Omental fat pad (tissue), 4 donors: ENCODE results near the gene PGBD5. TPM values are rescaled to one million over a fixed set of nuclear protein-coding genes. Genes with fewer than 3 reads are reported as not detected.

Source experiments
- ATAC-seq: fragments of 150-250 bp; one replicate; pipeline ENCODE4 v1.9.1; 2016; ENCODE audit warnings: mild to moderate bottlenecking, moderate library complexity; ENCODE audit not compliant: low FRiP score
- DNase-seq: peaks from one replicate; pipeline ENCODE4 v3.0.0-alpha.2; 2019; ENCODE audit warnings: low spot score
- CTCF ChIP-seq, 3 donors: fragments of 450-650 bp; IDR thresholded peaks; one replicate each; pipeline ENCODE4 v1.5.1; 2016 to 2017; ENCODE audit warnings: antibody characterized with exemption in 3 of 3, mild to moderate bottlenecking in 3 of 3, moderate library complexity in 2 of 3
- total RNA-seq, 4 donors: library from RNA; depleted of rRNA; stranded (reverse); fragments of >200 nt; gene quantifications; one replicate each; pipeline ENCODE4 v1.1.0, GENCODE V29; 2016

PGBD5 gene
- total RNA-seq, 4 donors from 2014 or later = 0.37 to 1.4 (median 0.60) TPM; not detected in 1

GRCh38 chr1:230459465-230459864 lies 33.3 kb upstream of the PGBD5 start:
- ATAC-seq (no peak), DNase-seq (no peak)
- TF ChIP-seq CTCF (IDR thresholded peaks at IDR 0.05) = no peak

GRCh38 chr1:230458509-230458908 lies 32.4 kb upstream of the PGBD5 start:
- DNase-seq = no peak
- ATAC-seq = no peak
- no peak for TF ChIP-seq CTCF (IDR thresholded peaks at IDR 0.05)

- no peak for DNase-seq
- ATAC-seq = no peak
- no peak for TF ChIP-seq CTCF (IDR thresholded peaks at IDR 0.05)
Observed at GRCh38 chr1:230456478-230456877, 30.3 kb upstream of the PGBD5 start.

DNA sequence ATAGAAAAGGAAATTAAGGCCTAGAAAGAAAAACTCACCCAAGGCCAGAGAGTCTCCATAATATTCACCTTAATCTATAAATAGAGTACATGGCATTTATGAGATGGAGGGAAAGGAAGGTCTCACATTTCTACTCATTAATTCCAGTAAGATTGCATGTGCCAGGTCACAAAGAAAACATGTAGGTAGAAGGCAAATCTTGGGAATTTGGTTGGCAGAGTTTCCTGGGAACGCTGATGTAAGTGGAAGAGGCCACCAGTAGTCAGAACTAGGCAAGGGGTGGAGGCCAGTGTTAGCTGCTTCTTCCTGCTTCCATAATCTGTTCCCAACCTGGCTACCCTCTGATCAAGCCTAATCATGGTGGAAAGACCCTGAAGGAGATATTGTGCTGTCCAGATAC lies 29.2 kb upstream of the PGBD5 start:
- TF ChIP-seq CTCF (IDR thresholded peaks at IDR 0.05) = no peak
- DNase-seq (no peak), ATAC-seq (no peak)

GRCh38 chr1:230453377-230453776 lies 27.2 kb upstream of the PGBD5 start:
- ATAC-seq (no peak), DNase-seq (no peak)
- no peak for TF ChIP-seq CTCF (IDR thresholded peaks at IDR 0.05)

DNA sequence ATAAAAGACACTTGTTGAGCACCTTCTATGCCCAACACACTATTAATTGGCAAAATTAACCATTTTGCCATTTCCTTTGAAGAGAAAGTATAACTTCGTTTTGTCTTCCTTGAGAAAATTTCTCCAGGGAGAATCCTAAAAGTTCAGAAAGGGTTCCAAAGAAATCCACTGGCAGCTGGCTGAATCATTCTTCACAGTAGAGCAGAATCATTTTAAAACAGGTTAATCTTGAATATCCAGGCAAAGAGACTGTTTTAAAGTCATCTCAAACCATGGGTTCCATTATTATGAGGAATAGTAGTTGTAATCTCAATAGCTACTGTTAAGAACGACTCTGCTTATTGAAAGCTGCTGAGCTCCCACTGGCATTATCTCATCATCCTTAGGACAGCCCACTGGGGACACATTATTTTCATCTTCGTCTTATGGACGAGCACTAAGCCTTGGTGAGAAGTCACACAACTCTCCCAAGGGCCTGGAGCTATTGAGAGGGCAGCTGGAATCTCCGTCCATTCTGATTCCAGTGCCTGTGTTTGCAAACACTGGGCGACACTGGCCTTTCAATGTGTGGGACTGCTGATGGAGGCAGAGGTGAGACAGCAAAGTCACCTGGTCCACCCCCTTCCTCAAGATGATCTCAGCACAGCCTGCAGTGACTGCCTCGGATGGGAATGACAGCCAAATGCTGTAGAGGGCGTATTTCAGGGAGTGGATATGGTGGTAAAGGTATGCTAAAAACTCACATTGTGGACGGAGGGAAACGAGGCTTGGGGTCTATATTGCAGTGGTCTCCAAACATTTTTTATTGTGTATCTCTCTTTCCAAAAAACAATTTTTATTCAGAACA lies 15.3 kb upstream of the PGBD5 start:
- no peak for TF ChIP-seq CTCF (IDR thresholded peaks at IDR 0.05)
- ATAC-seq (no peak), DNase-seq (no peak)

DNA sequence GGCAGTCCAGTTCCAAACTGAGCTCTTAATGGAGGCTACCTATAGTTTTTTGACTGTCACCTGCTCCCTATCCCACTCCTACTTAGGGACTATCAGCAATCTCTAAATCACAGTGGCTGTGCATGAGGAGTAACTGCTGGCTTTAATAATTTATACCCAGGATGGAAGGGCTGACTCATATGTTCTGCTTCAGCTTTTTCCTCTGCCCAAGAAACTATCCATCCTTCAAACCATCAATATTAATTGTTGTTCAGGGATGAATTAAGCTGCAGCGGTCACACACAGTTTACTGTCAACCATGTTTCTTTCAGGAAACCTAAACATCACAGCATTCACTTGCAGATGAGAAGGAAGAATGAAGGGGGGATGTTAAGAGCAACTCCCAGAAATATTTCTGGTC lies 9.0 kb upstream of the PGBD5 start:
- DNase-seq (no peak), ATAC-seq (no peak)
- TF ChIP-seq CTCF (IDR thresholded peaks at IDR 0.05) = no peak
